PFSK-1 (cell line): ENCODE results near the gene KSR2.

Source experiments
- FOXP2 ChIP-seq: optimal IDR thresholded peaks from 2 replicates; pipeline ENCODE3; 2011; ENCODE audit warnings: borderline replicate concordance, control low read depth, inconsistent platforms; ENCODE audit not compliant: insufficient read depth; ENCODE audit errors: extremely low read length, extremely low read depth
- POLR2AphosphoS5 ChIP-seq: IDR thresholded peaks from 2 replicates; pipeline ENCODE4 v1.6.1; 2012; ENCODE audit warnings: low read depth, mild to moderate bottlenecking, control low read depth, low read length, moderate library complexity
- REST ChIP-seq, 2 experiments: IDR thresholded peaks; 2 replicates each; pipeline versions ENCODE4 v1.6.1 to v1.8.0; 2011 to 2012; ENCODE audit warnings: low read depth in 2 of 2, low read length in 2 of 2, control low read depth in 1 of 2, inconsistent platforms in 1 of 2, mild to moderate bottlenecking in 1 of 2, moderate library complexity in 1 of 2; ENCODE audit not compliant: insufficient read depth in 1 of 2
- SIN3A ChIP-seq: IDR thresholded peaks from 2 replicates; pipeline ENCODE4 v1.6.1; 2012; ENCODE audit warnings: mild to moderate bottlenecking, low read length, moderate library complexity, borderline replicate concordance; ENCODE audit not compliant: insufficient read depth
- TAF1 ChIP-seq: IDR thresholded peaks from 2 replicates; pipeline ENCODE4 v1.6.1; 2012; ENCODE audit warnings: low read length, control low read depth, borderline replicate concordance; ENCODE audit not compliant: insufficient read depth

KSR2 gene

GRCh38 chr12:117805865-117806264, 162.9 kb downstream of the KSR2 start:
- TF ChIP-seq SIN3A, result no peak
- TF ChIP-seq TAF1, result no peak
- TF ChIP-seq FOXP2, result no peak
- TF ChIP-seq POLR2AphosphoS5, result no peak
- no peak for TF ChIP-seq REST (IDR thresholded peaks at IDR 0.05; ENCODE audit: insufficient read depth in 1 of 2, low read depth in 2 of 2, low read length in 2 of 2)

GRCh38 chr12:117803001-117803400, 165.8 kb downstream of the KSR2 start:
- no peak for TF ChIP-seq REST (IDR thresholded peaks at IDR 0.05; ENCODE audit: insufficient read depth in 1 of 2, low read depth in 2 of 2, low read length in 2 of 2)
- TF ChIP-seq SIN3A, result no peak
- TF ChIP-seq POLR2AphosphoS5, result no peak
- no peak for TF ChIP-seq FOXP2
- TF ChIP-seq TAF1, result no peak

DNA sequence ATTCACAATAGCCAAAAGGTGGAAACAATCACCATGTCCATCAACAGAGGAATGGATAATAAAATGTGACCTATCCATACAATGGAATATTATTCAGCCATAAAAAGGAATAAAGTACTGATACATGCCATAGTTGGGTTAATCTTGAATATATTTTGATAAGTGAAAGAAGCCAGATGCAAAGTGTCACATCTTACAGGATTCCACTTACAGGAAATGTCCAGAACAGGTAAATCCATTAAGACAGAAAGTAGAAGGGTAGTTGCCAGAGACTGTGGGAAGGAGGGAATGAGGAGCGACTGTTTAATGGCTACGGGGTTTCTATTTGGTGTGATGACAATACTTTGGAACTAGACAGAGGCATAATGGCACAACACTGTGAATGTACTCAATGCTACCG, 171.6 kb downstream of the KSR2 start:
- TF ChIP-seq TAF1, result no peak

GRCh38 chr12:117792877-117793424, 175.8 kb downstream of the KSR2 start:
- TF ChIP-seq SIN3A (no peak), POLR2AphosphoS5 (no peak), FOXP2 (no peak), TAF1 (no peak), REST (IDR thresholded peaks at IDR 0.05; ENCODE audit: insufficient read depth in 1 of 2, low read depth in 2 of 2, low read length in 2 of 2) (no peak)

- TF ChIP-seq POLR2AphosphoS5 (no peak), REST (IDR thresholded peaks at IDR 0.05; ENCODE audit: insufficient read depth in 1 of 2, low read depth in 2 of 2, low read length in 2 of 2) (no peak), SIN3A (no peak)
These were observed 176.3 kb downstream of the KSR2 start for GRCh38 chr12:117792471-117792870.
